ENCODE data around the gene STAM. TPM values are rescaled to one million over a fixed set of nuclear protein-coding genes. Genes with fewer than 3 reads are reported as not detected.

Gene STAM
- total RNA-seq, 4 donors from 2014 or later = 3.6 to 31.5 (median 19.9) TPM

DNA sequence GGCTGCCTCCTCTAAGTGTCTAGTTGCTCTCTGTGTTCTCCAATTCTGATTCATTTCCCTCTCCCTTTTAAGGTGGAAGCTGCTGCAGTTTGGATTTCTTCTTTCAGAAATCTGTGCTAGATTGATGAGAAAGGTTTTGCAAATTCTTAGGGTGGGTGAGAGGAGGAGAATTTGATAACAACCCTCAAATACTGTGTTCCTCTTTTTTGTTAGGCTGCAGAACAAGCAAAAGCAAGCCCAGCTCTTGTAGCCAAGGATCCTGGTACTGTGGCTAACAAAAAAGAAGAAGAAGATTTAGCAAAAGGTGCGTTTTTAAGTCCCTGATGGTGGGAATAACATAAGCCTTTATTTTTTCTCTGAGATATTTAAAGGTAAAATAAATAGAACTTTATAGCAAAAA is 49.1 kb downstream of the STAM start:
- intact Hi-C loops (cut with DNase I; ENCODE audit: low total_unique reads) = no loop called here
- TF ChIP-seq, protein P1, sequence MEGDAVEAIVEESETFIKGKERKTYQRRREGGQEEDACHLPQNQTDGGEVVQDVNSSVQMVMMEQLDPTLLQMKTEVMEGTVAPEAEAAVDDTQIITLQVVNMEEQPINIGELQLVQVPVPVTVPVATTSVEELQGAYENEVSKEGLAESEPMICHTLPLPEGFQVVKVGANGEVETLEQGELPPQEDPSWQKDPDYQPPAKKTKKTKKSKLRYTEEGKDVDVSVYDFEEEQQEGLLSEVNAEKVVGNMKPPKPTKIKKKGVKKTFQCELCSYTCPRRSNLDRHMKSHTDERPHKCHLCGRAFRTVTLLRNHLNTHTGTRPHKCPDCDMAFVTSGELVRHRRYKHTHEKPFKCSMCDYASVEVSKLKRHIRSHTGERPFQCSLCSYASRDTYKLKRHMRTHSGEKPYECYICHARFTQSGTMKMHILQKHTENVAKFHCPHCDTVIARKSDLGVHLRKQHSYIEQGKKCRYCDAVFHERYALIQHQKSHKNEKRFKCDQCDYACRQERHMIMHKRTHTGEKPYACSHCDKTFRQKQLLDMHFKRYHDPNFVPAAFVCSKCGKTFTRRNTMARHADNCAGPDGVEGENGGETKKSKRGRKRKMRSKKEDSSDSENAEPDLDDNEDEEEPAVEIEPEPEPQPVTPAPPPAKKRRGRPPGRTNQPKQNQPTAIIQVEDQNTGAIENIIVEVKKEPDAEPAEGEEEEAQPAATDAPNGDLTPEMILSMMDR (IDR thresholded peaks at IDR 0.05) = no peak
- TF ChIP-seq POLR2A (IDR thresholded peaks at IDR 0.05) = no peak
- Histone ChIP-seq H3K27ac (no peak overlapping the region), H3K4me3 (no peak overlapping the region), H3K4me1 (no peaks in the 10 kb centered on the region), H3K9me3 (no peaks in the 10 kb centered on the region), H3K27me3 (no peaks in the 10 kb centered on the region), H3K36me3 (no peaks in the 10 kb centered on the region)
- DNase-seq = no peak

DNA sequence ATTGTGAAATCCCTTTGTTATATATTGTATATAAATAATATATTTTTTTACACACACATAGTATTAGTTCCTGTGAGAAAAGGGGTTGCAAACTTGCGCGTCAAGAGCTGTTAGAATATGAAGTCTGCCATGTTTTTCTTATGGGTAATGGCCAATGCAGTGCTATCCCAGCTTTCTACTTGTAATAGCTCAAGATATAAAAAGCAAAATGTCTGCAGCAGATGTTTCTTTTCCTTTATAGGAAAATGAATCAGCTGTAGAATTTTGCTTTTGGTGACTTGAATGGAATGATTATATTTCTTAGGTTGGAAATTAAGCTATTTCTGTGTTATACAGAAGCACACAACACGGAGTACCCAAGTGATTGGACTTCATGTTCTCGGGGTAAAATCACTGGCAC is 54.7 kb downstream of the STAM start:
- no peaks in the 10 kb centered on the region for H3K9me3 ChIP-seq
- no peaks in the 10 kb centered on the region for H3K4me1 ChIP-seq
- H3K27ac ChIP-seq = no peak overlapping the region
- intact Hi-C loops (cut with DNase I; ENCODE audit: low total_unique reads) = no loop called here
- H3K27me3 ChIP-seq = no peaks in the 10 kb centered on the region
- no peak for DNase-seq
- H3K36me3 ChIP-seq = no peaks in the 10 kb centered on the region
- no peak overlapping the region for H3K4me3 ChIP-seq
- no peak for TF ChIP-seq POLR2A (IDR thresholded peaks at IDR 0.05)

DNA sequence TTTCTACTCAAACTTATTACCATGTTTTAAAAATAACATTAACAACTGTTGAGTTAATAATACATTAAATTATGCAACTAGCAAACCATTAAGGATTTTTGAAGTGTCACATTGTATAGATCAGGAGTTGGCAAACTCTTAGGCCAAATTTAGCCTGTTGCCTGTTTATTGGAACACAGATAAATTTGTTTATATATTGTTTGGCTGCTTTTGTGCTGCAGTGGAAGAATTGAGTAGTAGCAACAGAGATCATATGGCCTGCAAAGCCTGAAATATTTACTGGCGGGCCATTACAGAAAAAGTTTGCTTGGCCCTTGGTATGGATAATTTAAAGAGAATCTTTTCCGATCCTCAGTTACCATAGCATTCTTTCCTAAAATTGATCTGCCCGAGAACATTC is 57.4 kb downstream of the STAM start:
- intact Hi-C loops (cut with DNase I; ENCODE audit: low total_unique reads) = no loop called here
- DNase-seq = no peak
- Histone ChIP-seq H3K27ac (no peak overlapping the region), H3K4me1 (no peaks in the 10 kb centered on the region), H3K27me3 (no peaks in the 10 kb centered on the region), H3K9me3 (no peaks in the 10 kb centered on the region), H3K36me3 (no peaks in the 10 kb centered on the region), H3K4me3 (no peak overlapping the region)
- TF ChIP-seq, protein P1 (IDR thresholded peaks at IDR 0.05) = no peak
- no peak for TF ChIP-seq POLR2A (IDR thresholded peaks at IDR 0.05)

DNA sequence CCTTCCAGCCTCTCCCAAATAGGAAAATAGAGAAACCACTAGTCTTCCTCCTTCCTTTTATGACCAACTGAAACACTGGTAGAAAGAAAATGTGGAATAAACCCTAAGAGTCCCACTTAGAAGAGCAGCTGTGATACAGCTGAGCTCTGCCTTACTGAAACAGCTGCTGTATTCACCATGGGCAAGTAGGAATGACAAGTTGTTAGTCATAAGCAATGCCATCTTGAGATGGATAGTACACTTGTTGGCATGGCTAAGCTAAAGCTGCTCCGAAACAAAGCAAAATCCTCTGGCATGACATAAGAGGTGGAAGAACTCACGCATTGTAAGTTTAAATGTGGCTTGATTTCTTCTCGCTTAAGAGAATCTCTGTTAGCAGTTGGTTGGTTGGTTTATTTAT is 59.8 kb downstream of the STAM start:
- TF ChIP-seq, protein P1 (IDR thresholded peaks at IDR 0.05) = no peak
- no peak for TF ChIP-seq POLR2A (IDR thresholded peaks at IDR 0.05)
- Histone ChIP-seq H3K36me3 (no peaks in the 10 kb centered on the region), H3K4me1 (no peaks in the 10 kb centered on the region), H3K9me3 (no peaks in the 10 kb centered on the region), H3K27ac (no peak overlapping the region), H3K4me3 (no peak overlapping the region), H3K27me3 (no peaks in the 10 kb centered on the region)
- DNase-seq = no peak
- intact Hi-C loops (cut with DNase I; ENCODE audit: low total_unique reads) = no loop called here

DNA sequence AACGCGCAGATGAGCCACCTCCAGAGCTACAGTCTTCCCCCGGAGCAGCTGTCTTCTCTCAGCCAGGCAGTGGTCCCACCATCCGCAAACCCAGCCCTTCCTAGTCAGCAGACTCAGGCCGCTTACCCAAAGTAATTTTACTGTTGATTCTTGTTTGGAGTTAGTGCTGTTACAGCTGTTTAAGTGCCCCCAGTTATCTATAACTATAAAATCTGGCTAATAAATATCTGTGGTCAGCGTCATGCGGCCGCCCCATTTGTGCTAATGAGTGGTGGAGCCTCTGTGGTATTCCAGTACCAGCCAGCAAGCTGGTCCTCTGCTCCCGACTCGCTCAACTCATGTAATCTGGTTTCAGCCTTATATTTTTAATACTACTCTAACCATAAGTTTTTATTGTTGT is 64.9 kb downstream of the STAM start:
- DNase-seq = no peak
- no peak overlapping the region for H3K4me3 ChIP-seq
- intact Hi-C loops (cut with DNase I; ENCODE audit: low total_unique reads) = no loop called here
- no peaks in the 10 kb centered on the region for H3K36me3 ChIP-seq
- no peaks in the 10 kb centered on the region for H3K9me3 ChIP-seq
- no peaks in the 10 kb centered on the region for H3K27me3 ChIP-seq
- no peaks in the 10 kb centered on the region for H3K4me1 ChIP-seq
- TF ChIP-seq, protein P1 (IDR thresholded peaks at IDR 0.05) = no peak
- TF ChIP-seq POLR2A (IDR thresholded peaks at IDR 0.05) = no peak
- no peak overlapping the region for H3K27ac ChIP-seq

DNA sequence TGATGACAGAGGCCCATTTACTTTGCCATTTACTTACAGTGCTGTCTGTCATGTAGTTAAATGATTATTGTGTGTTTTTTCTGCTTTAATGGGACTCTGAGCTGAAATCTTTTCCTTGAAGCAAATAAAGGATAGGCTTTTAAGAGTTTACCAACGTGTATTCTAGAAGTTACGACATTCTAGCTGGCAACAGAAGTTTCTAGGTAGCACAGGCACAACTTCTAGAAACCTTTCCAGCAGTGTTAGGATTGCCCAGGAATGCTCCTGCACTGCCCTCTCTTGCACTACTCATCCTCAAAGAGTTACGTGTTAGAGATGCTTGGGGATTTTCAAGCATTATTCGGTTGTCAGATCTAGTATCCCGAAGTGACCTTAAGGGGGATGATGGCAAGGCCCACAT is 65.5 kb downstream of the STAM start:
- DNase-seq = no peak
- intact Hi-C loops (cut with DNase I; ENCODE audit: low total_unique reads) = no loop called here
- Histone ChIP-seq H3K27me3 (no peaks in the 10 kb centered on the region), H3K36me3 (no peaks in the 10 kb centered on the region), H3K27ac (no peak overlapping the region), H3K9me3 (no peaks in the 10 kb centered on the region), H3K4me3 (no peak overlapping the region), H3K4me1 (no peaks in the 10 kb centered on the region)
- no peak for TF ChIP-seq POLR2A (IDR thresholded peaks at IDR 0.05)
- TF ChIP-seq, protein P1 (IDR thresholded peaks at IDR 0.05) = no peak
